IMR-90 (cell line): Measurements from ENCODE around the gene TREM1. TPM values are rescaled to one million over a fixed set of nuclear protein-coding genes. Genes with fewer than 3 reads are reported as not detected.

Experiments
- ATAC-seq: fragments of 200-7000 bp; cut with Tn5 transposase; 2 replicates; pipeline ENCODE4 v1.9.1; 2020; ENCODE audit warnings: low read depth, mild to moderate bottlenecking, moderate library complexity
- BruUV-seq: library from RNA; stranded (reverse); fragments of 400-500 nt; replicated peaks from 2 replicates; lab custom pipeline; 2021; lab: Mats Ljungman, UMichigan
- CTCF ChIA-PET: fragments of 300-600 bp; formaldehyde crosslinking; extraction: SDS; loops from one replicate; lab custom pipeline; 2021; ENCODE audit warnings: antibody characterized with exemption; lab: Yijun Ruan, JAX
- POLR2A ChIA-PET: fragments of 300-600 bp; sonication (Branson Sonifier 250); formaldehyde crosslinking; loops from one replicate; lab custom pipeline; 2022; ENCODE audit warnings: antibody characterized with exemption; ENCODE audit not compliant: unreplicated experiment; lab: Charles Lee
- DNase-seq: peaks from one replicate; pipeline ENCODE4 v3.0.0; 2013
- H2AFZ ChIP-seq: replicated peaks from 2 replicates; pipeline ENCODE3; 2013; ENCODE audit warnings: low read length, mild to moderate bottlenecking; ENCODE audit not compliant: poor library complexity
- H2AK5ac ChIP-seq: 2 replicates; pipeline ENCODE4 v1.6.1; 2013; ENCODE audit warnings: low read depth, low read length, inconsistent platforms
- H2AK9ac ChIP-seq: replicated peaks from 2 replicates; pipeline ENCODE3; 2013; ENCODE audit warnings: mild to moderate bottlenecking, low read depth, low read length, moderate library complexity; ENCODE audit not compliant: poor library complexity
- H2BK120ac ChIP-seq: 2 replicates; pipeline ENCODE4 v1.6.1; 2013; ENCODE audit warnings: low read depth, low read length, inconsistent platforms
- H2BK15ac ChIP-seq: 3 replicates; pipeline ENCODE4 v1.6.1; 2013; ENCODE audit warnings: low read depth, low read length, inconsistent platforms
- H2BK20ac ChIP-seq: 2 replicates; pipeline ENCODE4 v1.6.1; 2013; ENCODE audit warnings: low read depth, mild to moderate bottlenecking, inconsistent platforms, low read length, moderate library complexity
- H2BK5ac ChIP-seq: 2 replicates; pipeline ENCODE4 v1.6.1; 2013; ENCODE audit warnings: mild to moderate bottlenecking, low read depth, low read length, inconsistent platforms; ENCODE audit not compliant: poor library complexity, severe bottlenecking
- H3K14ac ChIP-seq: replicated peaks from 2 replicates; pipeline ENCODE4 v1.6.1; 2013; ENCODE audit warnings: low read depth, low read length, inconsistent platforms
- H3K18ac ChIP-seq: 2 replicates; pipeline ENCODE4 v1.6.1; 2013; ENCODE audit warnings: low read depth, low read length, control low read depth
- H3K23ac ChIP-seq: 2 replicates; pipeline ENCODE4 v1.6.1; 2013; ENCODE audit warnings: low read depth, low read length, inconsistent platforms
- H3K27ac ChIP-seq: 2 replicates; pipeline ENCODE4 v1.5.1; 2013; ENCODE audit warnings: mild to moderate bottlenecking, control low read depth, low read length; ENCODE audit not compliant: insufficient read depth
- H3K27me3 ChIP-seq: 2 replicates; pipeline ENCODE4 v1.6.1; 2013; ENCODE audit warnings: low read length; ENCODE audit not compliant: control insufficient read depth, insufficient read depth
- H3K36me3 ChIP-seq: 2 replicates; pipeline ENCODE4 v1.6.1; 2013; ENCODE audit warnings: low read length, mixed read lengths; ENCODE audit not compliant: control insufficient read depth, insufficient read depth
- H3K4ac ChIP-seq: 2 replicates; pipeline ENCODE4 v1.6.1; 2013; ENCODE audit warnings: low read depth, low read length, inconsistent platforms
- H3K4me1 ChIP-seq: 2 replicates; pipeline ENCODE4 v1.6.1; 2013; ENCODE audit warnings: low read length, mixed read lengths; ENCODE audit not compliant: control insufficient read depth, insufficient read depth
- H3K4me2 ChIP-seq: 2 replicates; pipeline ENCODE4 v1.6.1; 2013; ENCODE audit warnings: low read depth, mild to moderate bottlenecking, control low read depth, low read length, moderate library complexity
- H3K4me3 ChIP-seq: 2 replicates; pipeline ENCODE4 v1.5.1; 2013; ENCODE audit warnings: low read depth, mild to moderate bottlenecking, control low read depth, low read length, moderate library complexity; ENCODE audit not compliant: insufficient read depth
- H3K56ac ChIP-seq: 2 replicates; pipeline ENCODE4 v1.6.1; 2013; ENCODE audit warnings: low read length, inconsistent platforms; ENCODE audit not compliant: insufficient read depth; ENCODE audit errors: extremely low read depth
- H3K79me1 ChIP-seq, 2 experiments: 2 replicates each; pipeline ENCODE4 v1.6.1; 2013; ENCODE audit warnings: low read length in 2 of 2, inconsistent platforms in 1 of 2, low read depth in 1 of 2
- H3K9ac ChIP-seq: 2 replicates; pipeline ENCODE4 v1.6.1; 2013; ENCODE audit warnings: low read depth, low read length, control low read depth
- H3K9me1 ChIP-seq: 2 replicates; pipeline ENCODE4 v1.6.1; 2013; ENCODE audit warnings: low read length, inconsistent platforms; ENCODE audit not compliant: insufficient read depth
- H3K9me3 ChIP-seq: 2 replicates; pipeline ENCODE4 v1.6.1; 2013; ENCODE audit warnings: low read length; ENCODE audit not compliant: control insufficient read depth, insufficient read depth
- H4K20me1 ChIP-seq: 2 replicates; pipeline ENCODE4 v1.6.1; 2013; ENCODE audit warnings: low read length, inconsistent platforms; ENCODE audit not compliant: insufficient read depth
- H4K5ac ChIP-seq: 2 replicates; pipeline ENCODE4 v1.6.1; 2013; ENCODE audit warnings: mild to moderate bottlenecking, low read depth, low read length, control low read depth
- H4K8ac ChIP-seq, 2 experiments: 2 replicates each; pipeline ENCODE4 v1.6.1; 2013; ENCODE audit warnings: low read depth in 2 of 2, low read length in 2 of 2, control low read depth in 1 of 2, inconsistent platforms in 1 of 2
- H4K91ac ChIP-seq: 2 replicates; pipeline ENCODE4 v1.6.1; 2013; ENCODE audit warnings: low read depth, low read length, inconsistent platforms; ENCODE audit not compliant: insufficient read depth
- BHLHE40 ChIP-seq: fragments of 150-350 bp; IDR thresholded peaks from 2 replicates; pipeline ENCODE4 v1.6.1; 2016; ENCODE audit warnings: mild to moderate bottlenecking, low read depth, low read length
- CEBPB ChIP-seq: IDR thresholded peaks from 2 replicates; pipeline ENCODE4 v1.6.1; 2012; ENCODE audit warnings: low read depth, low read length, improper control_type of control experiment
- CHD1 ChIP-seq: IDR thresholded peaks from 2 replicates; pipeline ENCODE4 v1.6.1; 2012; ENCODE audit warnings: low read depth, low read length, improper control_type of control experiment
- FOS ChIP-seq: fragments of 150-350 bp; IDR thresholded peaks from 2 replicates; pipeline ENCODE4 v1.6.1; 2016; ENCODE audit warnings: low read depth, low read length
- MAFK ChIP-seq: IDR thresholded peaks from 2 replicates; pipeline ENCODE4 v1.6.1; 2012; ENCODE audit warnings: low read depth, low read length, improper control_type of control experiment
- MAZ ChIP-seq: IDR thresholded peaks from 2 replicates; pipeline ENCODE4 v1.6.1; 2012; ENCODE audit warnings: low read depth, mild to moderate bottlenecking, low read length, improper control_type of control experiment, moderate library complexity, borderline replicate concordance
- MXI1 ChIP-seq: IDR thresholded peaks from 2 replicates; pipeline ENCODE4 v1.6.1; 2012; ENCODE audit warnings: low read depth, mild to moderate bottlenecking, low read length, moderate library complexity, borderline replicate concordance
- NFE2L2 ChIP-seq: fragments of 150-350 bp; IDR thresholded peaks from 2 replicates; pipeline ENCODE4 v1.6.1; 2016; ENCODE audit warnings: low read depth, mild to moderate bottlenecking, low read length
- POLR2A ChIP-seq: IDR thresholded peaks from 2 replicates; pipeline ENCODE4 v1.6.1; 2012; ENCODE audit warnings: mild to moderate bottlenecking, low read depth, low read length
- RAD21 ChIP-seq: IDR thresholded peaks from 2 replicates; pipeline ENCODE4 v1.6.1; 2012; ENCODE audit warnings: low read length, improper control_type of control experiment
- RCOR1 ChIP-seq: IDR thresholded peaks from 2 replicates; pipeline ENCODE4 v1.6.1; 2012; ENCODE audit warnings: mild to moderate bottlenecking, low read length, improper control_type of control experiment; ENCODE audit not compliant: insufficient replicate concordance
- RFX5 ChIP-seq: IDR thresholded peaks from 2 replicates; pipeline ENCODE4 v1.8.0; 2012; ENCODE audit warnings: low read depth, mild to moderate bottlenecking, low read length, moderate library complexity
- SMC3 ChIP-seq: fragments of 150-350 bp; IDR thresholded peaks from 2 replicates; pipeline ENCODE4 v1.6.1; 2016; ENCODE audit warnings: low read depth, mild to moderate bottlenecking, antibody characterized with exemption, low read length, moderate library complexity
- WGBS, 2 experiments: methylation state at CpG; one replicate each; pipeline versions ENCODE4 v1.1.5 to v1.1.7; 2013; ENCODE audit warnings: missing lambda C conversion rate in 2 of 2; ENCODE audit not compliant: insufficient read length in 1 of 2; ENCODE audit errors: extremely low coverage in 2 of 2; 5-methylcytosine and 5-hydroxymethylcytosine counted together
- dilution Hi-C: fragments of 300-500 bp; cut with HindIII; formaldehyde crosslinking; loops from one replicate; pipeline ENCODE4 v1.14.3; 2018; ENCODE audit warnings: low sequenced_read_pairs; ENCODE audit not compliant: unreplicated experiment
- in situ Hi-C: fragments of 300-500 bp; cut with MboI; formaldehyde crosslinking; loops from 3 replicates; pipeline ENCODE4 v1.14.3; 2019; ENCODE audit warnings: low sequenced_read_pairs, inconsistent platforms, mixed read lengths
- intact Hi-C: fragments of 100-400 bp; cut with micrococcal nuclease; formaldehyde crosslinking; loops from 2 replicates; pipeline ENCODE4 v1.10.0; 2022
- polyA plus RNA-seq, 3 experiments: library from polyadenylated mRNA; depleted of rRNA; stranded (reverse); fragments of >200 nt; gene quantifications; 2 replicates each; pipeline ENCODE4 v1.2.3, GENCODE V29; 2012; ENCODE audit warnings: low replicate concordance in 1 of 3
- total RNA-seq: library from RNA; depleted of rRNA; stranded (reverse); fragments of >200 nt; gene quantifications from 2 replicates; pipeline ENCODE4 v1.2.3, GENCODE V29; 2012
- TF ChIP-seq, protein P1 (sequence below): conservative IDR thresholded peaks from 2 replicates; pipeline ENCODE4 v1.5.1; 2012; ENCODE audit warnings: mild to moderate bottlenecking, low read depth, low read length, improper control_type of control experiment
- TF ChIP-seq, protein P2 (sequence below): fragments of 150-350 bp; IDR thresholded peaks from 2 replicates; pipeline ENCODE4 v1.6.1; 2016; ENCODE audit warnings: low read depth, mild to moderate bottlenecking, low read length, moderate library complexity, borderline replicate concordance
- TF ChIP-seq, protein P3 (sequence below): fragments of 150-350 bp; IDR thresholded peaks from 2 replicates; pipeline ENCODE4 v1.6.1; 2017; ENCODE audit warnings: mild to moderate bottlenecking, antibody characterized with exemption, low read length, low read depth

TREM1 gene
- total and polyA plus RNA-seq, 2 of the 4 experiments (the other 2 are of a cell fraction) = not detected

DNA sequence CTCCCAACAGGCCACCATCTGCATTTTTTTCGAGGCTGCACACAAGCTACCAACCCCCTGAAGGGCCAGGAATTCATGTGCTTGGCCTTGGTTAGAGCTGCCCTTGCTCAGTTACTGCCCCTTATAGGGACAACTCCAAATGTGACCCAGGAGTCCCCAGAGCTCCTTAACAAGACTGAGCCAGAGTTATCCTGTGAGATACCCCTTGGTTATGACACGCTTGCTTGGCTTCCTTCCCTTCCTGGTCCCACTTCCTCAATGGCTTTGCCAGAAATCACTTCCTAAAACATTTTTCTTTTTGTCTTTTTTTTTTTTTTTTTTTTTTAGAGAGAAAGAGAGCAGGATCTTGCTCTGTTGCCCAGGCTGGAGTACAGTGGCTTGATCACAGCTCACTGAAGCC, 8.9 kb downstream of the TREM1 start:
- dilution Hi-C loops (no loop called here), in situ Hi-C loops (no loop called here), intact Hi-C loops (no loop called here)
- H4K5ac ChIP-seq = no peak overlapping the region
- H3K4ac ChIP-seq = no peak overlapping the region
- no peaks in the 10 kb centered on the region for H3K9me1 ChIP-seq
- H2AK9ac ChIP-seq = no peak overlapping the region
- H3K36me3 ChIP-seq = no peaks in the 10 kb centered on the region
- H3K18ac ChIP-seq = no peak overlapping the region
- ChIA-PET POLR2A (no interaction called here), CTCF (no interaction called here)
- H3K9me3 ChIP-seq = no peaks in the 10 kb centered on the region
- H3K14ac ChIP-seq = no peak overlapping the region
- DNase-seq (no peak), ATAC-seq (no peak)
- H3K27ac ChIP-seq = no peak overlapping the region
- H3K23ac ChIP-seq = no peak overlapping the region
- H2BK20ac ChIP-seq = no peak overlapping the region
- WGBS, 2 experiments = no CpG with 5 or more reads among the region's 2 CpGs
- H2AFZ ChIP-seq = peak overlapping the region; percentile 43
- no peak overlapping the region for H3K4me2 ChIP-seq
- no TSS peak for BruUV-seq
- H3K79me1 ChIP-seq = no peaks in the 10 kb centered on the region
- H2AK5ac ChIP-seq = no peak overlapping the region
- H3K4me3 ChIP-seq = no peak overlapping the region
- H3K9ac ChIP-seq = no peak overlapping the region
- no peak overlapping the region for H4K91ac ChIP-seq
- H3K27me3 ChIP-seq = peaks cover 14% of the 10 kb centered on the region
- no peak for TF ChIP-seq RAD21
- no peak for TF ChIP-seq CEBPB
- TF ChIP-seq POLR2A = no peak
- no peak for TF ChIP-seq MXI1
- TF ChIP-seq NFE2L2 = no peak
- no peak for TF ChIP-seq MAFK
- TF ChIP-seq, protein P1, sequence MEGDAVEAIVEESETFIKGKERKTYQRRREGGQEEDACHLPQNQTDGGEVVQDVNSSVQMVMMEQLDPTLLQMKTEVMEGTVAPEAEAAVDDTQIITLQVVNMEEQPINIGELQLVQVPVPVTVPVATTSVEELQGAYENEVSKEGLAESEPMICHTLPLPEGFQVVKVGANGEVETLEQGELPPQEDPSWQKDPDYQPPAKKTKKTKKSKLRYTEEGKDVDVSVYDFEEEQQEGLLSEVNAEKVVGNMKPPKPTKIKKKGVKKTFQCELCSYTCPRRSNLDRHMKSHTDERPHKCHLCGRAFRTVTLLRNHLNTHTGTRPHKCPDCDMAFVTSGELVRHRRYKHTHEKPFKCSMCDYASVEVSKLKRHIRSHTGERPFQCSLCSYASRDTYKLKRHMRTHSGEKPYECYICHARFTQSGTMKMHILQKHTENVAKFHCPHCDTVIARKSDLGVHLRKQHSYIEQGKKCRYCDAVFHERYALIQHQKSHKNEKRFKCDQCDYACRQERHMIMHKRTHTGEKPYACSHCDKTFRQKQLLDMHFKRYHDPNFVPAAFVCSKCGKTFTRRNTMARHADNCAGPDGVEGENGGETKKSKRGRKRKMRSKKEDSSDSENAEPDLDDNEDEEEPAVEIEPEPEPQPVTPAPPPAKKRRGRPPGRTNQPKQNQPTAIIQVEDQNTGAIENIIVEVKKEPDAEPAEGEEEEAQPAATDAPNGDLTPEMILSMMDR = no peak
- TF ChIP-seq, protein P2, sequence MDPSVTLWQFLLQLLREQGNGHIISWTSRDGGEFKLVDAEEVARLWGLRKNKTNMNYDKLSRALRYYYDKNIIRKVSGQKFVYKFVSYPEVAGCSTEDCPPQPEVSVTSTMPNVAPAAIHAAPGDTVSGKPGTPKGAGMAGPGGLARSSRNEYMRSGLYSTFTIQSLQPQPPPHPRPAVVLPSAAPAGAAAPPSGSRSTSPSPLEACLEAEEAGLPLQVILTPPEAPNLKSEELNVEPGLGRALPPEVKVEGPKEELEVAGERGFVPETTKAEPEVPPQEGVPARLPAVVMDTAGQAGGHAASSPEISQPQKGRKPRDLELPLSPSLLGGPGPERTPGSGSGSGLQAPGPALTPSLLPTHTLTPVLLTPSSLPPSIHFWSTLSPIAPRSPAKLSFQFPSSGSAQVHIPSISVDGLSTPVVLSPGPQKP = no peak
- TF ChIP-seq RCOR1 = no peak
- no peak for TF ChIP-seq RFX5
- TF ChIP-seq, protein P3, sequence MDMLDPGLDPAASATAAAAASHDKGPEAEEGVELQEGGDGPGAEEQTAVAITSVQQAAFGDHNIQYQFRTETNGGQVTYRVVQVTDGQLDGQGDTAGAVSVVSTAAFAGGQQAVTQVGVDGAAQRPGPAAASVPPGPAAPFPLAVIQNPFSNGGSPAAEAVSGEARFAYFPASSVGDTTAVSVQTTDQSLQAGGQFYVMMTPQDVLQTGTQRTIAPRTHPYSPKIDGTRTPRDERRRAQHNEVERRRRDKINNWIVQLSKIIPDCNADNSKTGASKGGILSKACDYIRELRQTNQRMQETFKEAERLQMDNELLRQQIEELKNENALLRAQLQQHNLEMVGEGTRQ = no peak
- no peak for TF ChIP-seq FOS
- TF ChIP-seq CHD1 = no peak
- TF ChIP-seq MAZ = no peak
- no peak for TF ChIP-seq BHLHE40
- no peak for TF ChIP-seq SMC3
- no peak overlapping the region for H2BK5ac ChIP-seq
- H4K8ac ChIP-seq = no peak overlapping the region
- H2BK15ac ChIP-seq = no peak overlapping the region
- H3K56ac ChIP-seq = no peak overlapping the region
- H3K4me1 ChIP-seq = no peaks in the 10 kb centered on the region
- no peak overlapping the region for H2BK120ac ChIP-seq
- H4K20me1 ChIP-seq = no peaks in the 10 kb centered on the region
